Ishikawa (cell line): Measurements from ENCODE around the gene PIGA.

ENCODE experiments used
- EGR1 ChIP-seq: IDR thresholded peaks from 2 replicates; pipeline ENCODE4 v1.6.1; 2012
- TF ChIP-seq, protein P1 (sequence below): IDR thresholded peaks from 2 replicates; pipeline ENCODE4 v1.6.1; 2012; ENCODE audit warnings: low read depth, mild to moderate bottlenecking

DNA sequence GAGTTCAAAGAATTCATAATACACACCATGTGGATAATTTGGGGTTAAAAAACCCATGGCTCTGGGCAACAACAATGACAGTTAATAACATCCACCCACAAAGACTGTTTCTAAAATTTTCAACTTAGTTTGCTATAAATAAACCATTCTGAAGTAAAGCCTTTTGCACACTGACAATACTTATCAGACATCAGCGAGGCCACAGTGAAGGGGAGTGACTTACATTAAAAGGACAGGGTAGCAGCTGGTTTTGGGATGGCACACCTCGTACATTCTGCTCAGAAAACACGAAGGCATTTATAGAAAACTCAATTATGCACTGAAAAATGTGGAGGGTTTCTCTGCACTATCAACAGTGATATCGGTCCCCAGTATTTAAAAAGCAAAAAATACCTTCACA is 15.0 kb downstream of the PIGA start:
- TF ChIP-seq, protein P1, sequence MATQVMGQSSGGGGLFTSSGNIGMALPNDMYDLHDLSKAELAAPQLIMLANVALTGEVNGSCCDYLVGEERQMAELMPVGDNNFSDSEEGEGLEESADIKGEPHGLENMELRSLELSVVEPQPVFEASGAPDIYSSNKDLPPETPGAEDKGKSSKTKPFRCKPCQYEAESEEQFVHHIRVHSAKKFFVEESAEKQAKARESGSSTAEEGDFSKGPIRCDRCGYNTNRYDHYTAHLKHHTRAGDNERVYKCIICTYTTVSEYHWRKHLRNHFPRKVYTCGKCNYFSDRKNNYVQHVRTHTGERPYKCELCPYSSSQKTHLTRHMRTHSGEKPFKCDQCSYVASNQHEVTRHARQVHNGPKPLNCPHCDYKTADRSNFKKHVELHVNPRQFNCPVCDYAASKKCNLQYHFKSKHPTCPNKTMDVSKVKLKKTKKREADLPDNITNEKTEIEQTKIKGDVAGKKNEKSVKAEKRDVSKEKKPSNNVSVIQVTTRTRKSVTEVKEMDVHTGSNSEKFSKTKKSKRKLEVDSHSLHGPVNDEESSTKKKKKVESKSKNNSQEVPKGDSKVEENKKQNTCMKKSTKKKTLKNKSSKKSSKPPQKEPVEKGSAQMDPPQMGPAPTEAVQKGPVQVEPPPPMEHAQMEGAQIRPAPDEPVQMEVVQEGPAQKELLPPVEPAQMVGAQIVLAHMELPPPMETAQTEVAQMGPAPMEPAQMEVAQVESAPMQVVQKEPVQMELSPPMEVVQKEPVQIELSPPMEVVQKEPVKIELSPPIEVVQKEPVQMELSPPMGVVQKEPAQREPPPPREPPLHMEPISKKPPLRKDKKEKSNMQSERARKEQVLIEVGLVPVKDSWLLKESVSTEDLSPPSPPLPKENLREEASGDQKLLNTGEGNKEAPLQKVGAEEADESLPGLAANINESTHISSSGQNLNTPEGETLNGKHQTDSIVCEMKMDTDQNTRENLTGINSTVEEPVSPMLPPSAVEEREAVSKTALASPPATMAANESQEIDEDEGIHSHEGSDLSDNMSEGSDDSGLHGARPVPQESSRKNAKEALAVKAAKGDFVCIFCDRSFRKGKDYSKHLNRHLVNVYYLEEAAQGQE, result no peak
- no peak for TF ChIP-seq EGR1
